K562 (cell line): ENCODE data around the gene STK32C. TPM values are rescaled to one million over a fixed set of nuclear protein-coding genes. Genes with fewer than 3 reads are reported as not detected.

Experiments used
- CEBPB ChIP-seq: fragments of 450-650 bp; IDR thresholded peaks from 2 replicates; pipeline ENCODE4 v1.6.1; 2016; ENCODE audit warnings: missing genetic modification characterization, missing compliant biosample characterization
- CHD7 ChIP-seq: fragments of 200-600 bp; sonication (generic); IDR thresholded peaks from one replicate; pipeline ENCODE4 v1.6.1; 2012; ENCODE audit warnings: mild to moderate bottlenecking, low read depth, low read length, inconsistent platforms
- ELF1 ChIP-seq: fragments of 200-800 bp; sonication (Bioruptor generic); IDR thresholded peaks from 2 replicates; pipeline ENCODE4 v1.6.1; 2016; ENCODE audit warnings: missing genetic modification characterization, missing compliant biosample characterization
- ETV1 ChIP-seq: fragments of 450-650 bp; conservative IDR thresholded peaks from 2 replicates; pipeline ENCODE4 v1.6.1; 2016; ENCODE audit warnings: missing genetic modification characterization, control low read depth, low read depth, missing compliant biosample characterization
- IRF9 ChIP-seq: fragments of 450-650 bp; IDR thresholded peaks from 2 replicates; pipeline ENCODE4 v1.6.1; 2016; ENCODE audit warnings: missing biosample characterization, missing genetic modification characterization
- MTF1 ChIP-seq: fragments of 250-450 bp; sonication (Bioruptor Pico); IDR thresholded peaks from 2 replicates; pipeline ENCODE4 v1.9.0; 2021; ENCODE audit warnings: moderate library complexity, mild to moderate bottlenecking, inconsistent platforms, borderline replicate concordance
- ZBTB5 ChIP-seq: fragments of 450-650 bp; IDR thresholded peaks from 2 replicates; pipeline ENCODE4 v1.6.1; 2017; ENCODE audit warnings: antibody characterized with exemption
- ZNF184 ChIP-seq: sonication (generic); formaldehyde crosslinking; IDR thresholded peaks from 2 replicates; pipeline ENCODE4 v1.5.0; 2020; ENCODE audit warnings: missing genetic modification reagents
- polyA plus RNA-seq, 8 experiments: library from polyadenylated mRNA; depleted of rRNA in 4 of 8; stranded (reverse) in 5 of 8; unstranded in 3 of 8; fragments of >200 nt; fragmentation: Nextera tagmentation in 2 of 8; fragmentation: Illumina TruSeq in 1 of 8; extraction: Ambion mirVana in 2 of 8; extraction: Trizol in 1 of 8; gene quantifications; 2 replicates each; pipeline versions ENCODE4 v1.2.1 to v1.2.3, GENCODE V29; 2011 to 2014; ENCODE audit warnings: inconsistent platforms in 1 of 8, missing spikeins in 1 of 8
- total RNA-seq, 7 experiments: library from RNA; depleted of rRNA in 6 of 7; stranded (reverse); fragments of >200 nt in 6 of 7; fragmentation: Illumina TruSeq in 2 of 7; extraction: Trizol in 2 of 7; gene quantifications; 2 replicates each; pipeline versions ENCODE4 v1.2.1 to v1.2.3, GENCODE V29; 2011 to 2021; ENCODE audit warnings: low replicate concordance in 1 of 7

STK32C gene
- total and polyA plus RNA-seq, 9 of the 15 experiments (the other 6 are each of a cell fraction or from before 2014, with no cell fraction given), result 1.5 to 20.9 (median 6.5) TPM

GRCh38 chr10:132264306-132264950 lies 43.3 kb downstream of the STK32C start (continued):
- TF ChIP-seq CHD7, result no peak
- TF ChIP-seq ZNF184, result no peak
- no peak for TF ChIP-seq MTF1 (CRISPR knock-in tag)
- TF ChIP-seq CEBPB, result no peak
- no peak for TF ChIP-seq ELF1 (tag)
- no peak for TF ChIP-seq IRF9 (tag)
- no peak for TF ChIP-seq ZBTB5
- TF ChIP-seq ETV1 (tag), result no peak
